CD4-positive, alpha-beta T cell treated with Interleukin-6 for 4 hours (primary cell): Measurements from ENCODE around the gene KCNMB2.

Source experiments
- DNase-seq: peaks from one replicate; pipeline ENCODE4 v3.0.0-alpha.2; 2020; ENCODE audit warnings: mixed read lengths

KCNMB2 gene

GRCh38 chr3:178762385-178762784 lies 226.1 kb downstream of the KCNMB2 start:
- no peak for DNase-seq

GRCh38 chr3:178765472-178765871 lies 229.2 kb downstream of the KCNMB2 start:
- no peak for DNase-seq

GRCh38 chr3:178767581-178767980 lies 231.3 kb downstream of the KCNMB2 start:
- no peak for DNase-seq

GRCh38 chr3:178768072-178768864 lies 232.0 kb downstream of the KCNMB2 start:
- DNase-seq: no peak

- DNase-seq: no peak
Measured at GRCh38 chr3:178771511-178771910, 235.3 kb downstream of the KCNMB2 start.

GRCh38 chr3:178772746-178773145 lies 236.5 kb downstream of the KCNMB2 start:
- DNase-seq: no peak

- no peak for DNase-seq
Measured at GRCh38 chr3:178773358-178773757, 237.1 kb downstream of the KCNMB2 start.

- DNase-seq: no peak
Measured at GRCh38 chr3:178777718-178778411, 241.6 kb downstream of the KCNMB2 start.

GRCh38 chr3:178778589-178778988 lies 242.4 kb downstream of the KCNMB2 start:
- DNase-seq: no peak

- DNase-seq: no peak
Measured at GRCh38 chr3:178785961-178786360, 249.7 kb downstream of the KCNMB2 start.

- no peak for DNase-seq
Measured at GRCh38 chr3:178787960-178788359, 251.7 kb downstream of the KCNMB2 start.

GRCh38 chr3:178794711-178795110 lies 258.5 kb downstream of the KCNMB2 start:
- DNase-seq: no peak

- DNase-seq: no peak
Measured at GRCh38 chr3:178795349-178795748, 259.1 kb downstream of the KCNMB2 start.

GRCh38 chr3:178802259-178802658 lies 266.0 kb downstream of the KCNMB2 start:
- no peak for DNase-seq

- no peak for DNase-seq
Measured at GRCh38 chr3:178802993-178803693, 266.9 kb downstream of the KCNMB2 start.

- DNase-seq: no peak
Measured at GRCh38 chr3:178804606-178805005, 268.4 kb downstream of the KCNMB2 start.

- DNase-seq: no peak
Measured at GRCh38 chr3:178805741-178806140, 269.5 kb downstream of the KCNMB2 start.

- no peak for DNase-seq
Measured at GRCh38 chr3:178806651-178807050, 270.4 kb downstream of the KCNMB2 start.

- DNase-seq: no peak
Measured at GRCh38 chr3:178807694-178808093, 271.5 kb downstream of the KCNMB2 start.

- no peak for DNase-seq
Measured at GRCh38 chr3:178808748-178809147, 272.5 kb downstream of the KCNMB2 start.

- DNase-seq: no peak
Measured at GRCh38 chr3:178810181-178810580, 273.9 kb downstream of the KCNMB2 start.

- DNase-seq: no peak
Measured at GRCh38 chr3:178822722-178823121, 286.5 kb downstream of the KCNMB2 start.

GRCh38 chr3:178823150-178823549 lies 286.9 kb downstream of the KCNMB2 start:
- DNase-seq: no peak
